ENCODE measurements around the gene ADAMTS18.

Gene ADAMTS18

GRCh38 chr16:77409311-77409710 is 25.5 kb downstream of the ADAMTS18 start:
- TF ChIP-seq, protein P1, sequence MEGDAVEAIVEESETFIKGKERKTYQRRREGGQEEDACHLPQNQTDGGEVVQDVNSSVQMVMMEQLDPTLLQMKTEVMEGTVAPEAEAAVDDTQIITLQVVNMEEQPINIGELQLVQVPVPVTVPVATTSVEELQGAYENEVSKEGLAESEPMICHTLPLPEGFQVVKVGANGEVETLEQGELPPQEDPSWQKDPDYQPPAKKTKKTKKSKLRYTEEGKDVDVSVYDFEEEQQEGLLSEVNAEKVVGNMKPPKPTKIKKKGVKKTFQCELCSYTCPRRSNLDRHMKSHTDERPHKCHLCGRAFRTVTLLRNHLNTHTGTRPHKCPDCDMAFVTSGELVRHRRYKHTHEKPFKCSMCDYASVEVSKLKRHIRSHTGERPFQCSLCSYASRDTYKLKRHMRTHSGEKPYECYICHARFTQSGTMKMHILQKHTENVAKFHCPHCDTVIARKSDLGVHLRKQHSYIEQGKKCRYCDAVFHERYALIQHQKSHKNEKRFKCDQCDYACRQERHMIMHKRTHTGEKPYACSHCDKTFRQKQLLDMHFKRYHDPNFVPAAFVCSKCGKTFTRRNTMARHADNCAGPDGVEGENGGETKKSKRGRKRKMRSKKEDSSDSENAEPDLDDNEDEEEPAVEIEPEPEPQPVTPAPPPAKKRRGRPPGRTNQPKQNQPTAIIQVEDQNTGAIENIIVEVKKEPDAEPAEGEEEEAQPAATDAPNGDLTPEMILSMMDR (IDR thresholded peaks at IDR 0.05; ENCODE audit: borderline replicate concordance, control extremely low read depth, extremely low read depth, insufficient read depth, missing control alignments) = no peak
- no peak for DNase-seq (ENCODE audit: low spot score)
- in situ Hi-C loops (cut with MboI; ENCODE audit: low sequenced_read_pairs, unreplicated experiment) = no loop called here

DNA sequence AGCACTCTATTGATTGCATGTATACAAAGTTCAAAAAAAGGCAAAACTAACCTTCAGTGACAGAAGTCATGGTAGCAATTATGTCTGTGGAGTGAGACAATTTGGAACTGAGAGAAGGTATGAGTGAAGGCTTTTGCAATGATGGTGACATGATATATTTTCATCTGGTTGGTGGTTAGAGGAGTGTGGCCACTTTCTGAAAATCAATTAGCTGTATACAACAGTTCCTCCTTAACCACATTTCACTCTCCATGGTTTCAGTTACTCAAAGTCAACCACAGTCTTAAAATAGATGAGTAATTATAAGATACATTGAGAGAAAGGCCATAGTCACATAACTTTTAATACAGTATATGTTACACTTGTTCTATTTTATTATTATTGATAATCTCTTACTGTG is 26.2 kb downstream of the ADAMTS18 start:
- no peak for DNase-seq (ENCODE audit: low spot score)
- TF ChIP-seq, protein P1 (IDR thresholded peaks at IDR 0.05; ENCODE audit: borderline replicate concordance, control extremely low read depth, extremely low read depth, insufficient read depth, missing control alignments) = no peak
- in situ Hi-C loops (cut with MboI; ENCODE audit: low sequenced_read_pairs, unreplicated experiment) = no loop called here

DNA sequence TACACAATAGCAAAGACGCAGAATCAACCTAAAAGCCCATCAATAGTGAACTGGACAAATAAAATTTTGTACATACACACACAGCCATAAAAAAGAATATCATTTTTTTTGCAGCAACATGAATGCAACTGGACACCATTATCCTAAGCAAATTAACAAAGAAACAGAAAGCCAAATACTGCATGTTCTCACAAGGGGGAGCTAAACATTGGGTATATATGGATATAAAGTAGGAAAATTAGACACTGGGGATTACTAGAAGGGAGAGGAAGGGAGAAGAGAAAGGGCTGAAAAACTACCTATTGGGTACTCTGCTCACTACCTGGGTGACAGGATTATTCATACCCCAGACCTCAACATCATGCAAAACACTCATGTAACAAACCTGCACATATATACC is 28.2 kb downstream of the ADAMTS18 start:
- no peak for DNase-seq (ENCODE audit: low spot score)
- in situ Hi-C loops (cut with MboI; ENCODE audit: low sequenced_read_pairs, unreplicated experiment) = no loop called here
- TF ChIP-seq, protein P1 (IDR thresholded peaks at IDR 0.05; ENCODE audit: borderline replicate concordance, control extremely low read depth, extremely low read depth, insufficient read depth, missing control alignments) = no peak

DNA sequence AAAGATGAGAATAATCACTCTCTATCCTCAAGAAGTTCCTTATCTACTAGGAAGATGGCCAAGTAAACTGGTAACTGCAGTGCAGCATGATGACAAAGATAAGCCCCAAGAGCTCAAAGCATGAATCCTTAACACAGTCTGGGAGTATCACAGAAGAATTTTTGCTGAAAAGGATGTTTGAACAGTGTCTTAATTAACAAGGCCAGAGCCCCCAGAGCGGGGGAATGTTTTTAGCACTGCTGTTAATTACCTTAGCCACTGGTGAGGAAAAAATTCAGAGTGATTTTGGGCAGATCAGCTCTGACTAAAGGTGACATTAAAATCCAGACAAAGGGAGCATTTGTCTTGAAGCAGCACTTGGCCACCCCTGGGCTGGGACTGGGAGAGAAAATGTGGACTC is 30.1 kb downstream of the ADAMTS18 start:
- DNase-seq (ENCODE audit: low spot score) = no peak
- TF ChIP-seq, protein P1 (IDR thresholded peaks at IDR 0.05; ENCODE audit: borderline replicate concordance, control extremely low read depth, extremely low read depth, insufficient read depth, missing control alignments) = no peak
- in situ Hi-C loops (cut with MboI; ENCODE audit: low sequenced_read_pairs, unreplicated experiment) = no loop called here

- no peak for DNase-seq (ENCODE audit: low spot score)
- in situ Hi-C loops (cut with MboI; ENCODE audit: low sequenced_read_pairs, unreplicated experiment) = no loop called here
- TF ChIP-seq, protein P1 (IDR thresholded peaks at IDR 0.05; ENCODE audit: borderline replicate concordance, control extremely low read depth, extremely low read depth, insufficient read depth, missing control alignments) = no peak
Measured at GRCh38 chr16:77403732-77404131, 31.1 kb downstream of the ADAMTS18 start.

GRCh38 chr16:77402672-77403071 is 32.2 kb downstream of the ADAMTS18 start:
- DNase-seq (ENCODE audit: low spot score) = no peak
- in situ Hi-C loops (cut with MboI; ENCODE audit: low sequenced_read_pairs, unreplicated experiment) = no loop called here
- TF ChIP-seq, protein P1 (IDR thresholded peaks at IDR 0.05; ENCODE audit: borderline replicate concordance, control extremely low read depth, extremely low read depth, insufficient read depth, missing control alignments) = no peak

GRCh38 chr16:77402118-77402517 is 32.7 kb downstream of the ADAMTS18 start:
- in situ Hi-C loops (cut with MboI; ENCODE audit: low sequenced_read_pairs, unreplicated experiment) = no loop called here
- DNase-seq (ENCODE audit: low spot score) = no peak
- TF ChIP-seq, protein P1 (IDR thresholded peaks at IDR 0.05; ENCODE audit: borderline replicate concordance, control extremely low read depth, extremely low read depth, insufficient read depth, missing control alignments) = no peak
